Urothelium cell line (cell line): ENCODE data around the gene TMC1.
"Not testable (repeated sequence)": the region's sequence is repeated elsewhere in the genome, so short reads cannot be mapped to it uniquely, and the experiment has no call there.

Experiments used
- DNase-seq: peaks from one replicate; pipeline ENCODE4 v3.0.0; 2011; ENCODE audit warnings: low spot score, mixed read lengths
- FAIRE-seq: peaks from 2 replicates; lab custom pipeline; 2011; peaks lifted over from hg19 to GRCh38; lab: Jason Lieb, UNC

TMC1 gene

DNA sequence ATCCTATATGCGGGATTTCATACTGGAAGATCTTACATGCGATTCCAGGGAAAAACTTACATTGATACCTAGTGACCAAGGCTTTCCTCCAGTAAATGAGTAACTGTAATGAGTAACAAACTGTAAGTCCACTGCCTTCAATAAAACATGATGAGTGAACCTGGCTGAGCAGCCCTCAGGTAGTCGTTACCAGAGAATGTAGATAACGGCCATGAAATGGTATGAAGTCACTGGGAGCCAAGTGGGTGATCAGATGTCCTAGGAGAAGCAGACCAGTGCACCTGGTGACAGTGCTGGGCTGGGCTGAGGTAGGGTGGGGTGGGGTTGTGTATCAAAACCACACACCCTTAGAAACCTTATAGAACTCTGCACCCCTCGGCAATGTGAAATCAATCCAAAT lies 227.9 kb downstream of the TMC1 start:
- FAIRE-seq = no peak
- DNase-seq = no peak

DNA sequence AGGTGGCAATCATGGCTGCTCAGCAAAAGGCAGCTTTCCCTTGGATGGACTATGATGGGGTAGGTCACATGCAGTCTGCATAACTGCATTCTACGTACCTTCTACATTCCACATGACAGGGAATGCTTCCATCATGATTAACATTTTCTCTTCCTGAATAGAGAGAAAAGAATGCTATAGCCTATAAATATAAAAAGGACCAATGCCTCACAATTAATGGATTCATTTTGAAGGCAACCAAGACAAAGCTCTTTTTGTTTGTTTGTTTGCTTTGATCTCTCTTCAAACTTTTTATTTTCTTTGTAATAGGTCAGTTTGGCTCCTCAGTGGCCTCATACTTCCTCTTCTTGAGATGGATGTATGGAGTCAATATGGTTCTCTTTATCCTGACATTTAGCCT lies 230.1 kb downstream of the TMC1 start:
- no peak for DNase-seq
- FAIRE-seq = no peak

DNA sequence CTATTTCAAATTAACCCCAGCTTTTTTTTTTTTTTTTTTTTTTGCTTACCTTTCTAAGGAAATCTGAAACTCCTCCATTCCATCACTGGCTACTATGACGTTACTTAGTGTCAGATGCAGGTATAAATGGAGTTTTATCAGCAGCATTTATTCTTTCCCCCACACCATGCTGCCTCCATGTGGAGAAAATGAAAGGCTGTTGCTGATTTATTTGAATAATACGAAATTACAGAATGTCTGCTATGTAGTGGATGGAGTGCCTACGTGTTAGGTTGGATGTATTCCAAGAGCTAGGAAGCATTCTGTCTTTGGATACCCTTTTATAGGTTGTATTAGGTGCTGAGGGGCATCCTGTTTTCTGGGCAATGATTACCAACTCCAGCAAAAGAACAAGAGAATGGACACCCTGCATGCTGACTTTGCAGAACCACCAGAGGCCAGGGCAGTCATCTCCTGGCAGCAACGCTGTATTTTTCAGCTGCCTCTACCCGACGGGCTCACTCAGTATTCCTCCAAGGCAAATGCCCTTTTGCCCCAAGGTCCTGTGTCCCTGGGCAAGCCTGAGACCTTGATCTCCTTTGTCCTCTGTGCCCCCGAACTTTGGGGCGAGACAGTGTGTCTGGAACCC lies 232.0 kb downstream of the TMC1 start:
- DNase-seq = no peak
- no peak for FAIRE-seq

DNA sequence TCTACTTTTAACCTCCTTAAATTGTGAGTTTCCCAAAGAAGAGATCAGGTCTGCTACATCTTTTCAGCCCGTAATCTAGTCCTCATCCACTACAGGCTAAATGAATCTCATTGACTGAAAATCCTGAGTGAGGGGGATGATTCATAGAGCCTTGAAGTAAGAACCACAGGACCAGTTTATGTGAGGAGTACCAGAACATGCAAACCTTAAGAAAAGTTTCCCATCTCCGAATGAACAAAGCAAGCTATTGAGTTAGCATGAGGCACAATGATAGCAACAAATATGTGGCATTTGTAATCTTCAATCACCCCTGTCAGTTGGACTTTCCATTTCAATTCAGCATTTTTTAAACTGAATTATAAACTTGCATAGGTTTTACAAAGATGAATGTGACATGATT lies 234.4 kb downstream of the TMC1 start:
- FAIRE-seq (no peak), DNase-seq (no peak)

DNA sequence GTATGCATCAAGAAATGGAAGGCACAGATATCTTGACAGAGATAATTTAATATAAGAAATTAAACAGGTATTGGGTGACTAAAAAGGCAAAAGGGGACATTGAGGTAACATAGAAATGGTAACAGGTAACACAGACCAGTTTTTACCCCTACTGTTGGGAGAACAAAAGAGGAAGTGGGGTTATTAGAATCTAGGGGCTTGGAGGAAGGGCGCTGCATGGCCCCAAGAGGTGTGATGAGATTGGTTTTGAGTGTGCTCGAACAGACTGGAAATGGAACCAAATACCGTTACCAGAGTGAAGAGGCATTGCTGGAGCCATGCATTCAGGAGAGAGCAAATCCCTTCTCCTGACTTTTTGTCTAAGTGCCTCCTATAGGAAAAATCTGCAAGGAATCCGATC lies 237.5 kb downstream of the TMC1 start:
- DNase-seq (no peak), FAIRE-seq (no peak)

DNA sequence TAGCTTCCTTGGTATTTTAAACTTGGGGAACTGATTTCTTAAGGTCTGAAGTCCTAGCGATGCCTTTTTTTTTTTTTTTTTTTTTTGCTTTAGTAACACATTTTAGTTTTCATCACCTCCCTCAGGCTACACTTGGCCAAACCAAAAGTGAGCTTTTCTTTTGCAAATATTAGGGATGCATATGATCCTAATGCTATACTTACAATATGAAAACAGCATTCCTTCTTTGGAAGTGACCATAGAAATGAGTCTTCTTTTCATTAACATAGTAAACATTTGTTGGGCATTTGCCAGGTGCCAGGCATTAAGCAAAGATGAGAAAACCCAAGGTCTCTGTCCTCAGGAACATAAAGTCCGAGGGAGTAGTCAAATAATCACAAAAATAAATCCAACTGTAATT lies 241.6 kb downstream of the TMC1 start:
- FAIRE-seq (no peak), DNase-seq (no peak)

DNA sequence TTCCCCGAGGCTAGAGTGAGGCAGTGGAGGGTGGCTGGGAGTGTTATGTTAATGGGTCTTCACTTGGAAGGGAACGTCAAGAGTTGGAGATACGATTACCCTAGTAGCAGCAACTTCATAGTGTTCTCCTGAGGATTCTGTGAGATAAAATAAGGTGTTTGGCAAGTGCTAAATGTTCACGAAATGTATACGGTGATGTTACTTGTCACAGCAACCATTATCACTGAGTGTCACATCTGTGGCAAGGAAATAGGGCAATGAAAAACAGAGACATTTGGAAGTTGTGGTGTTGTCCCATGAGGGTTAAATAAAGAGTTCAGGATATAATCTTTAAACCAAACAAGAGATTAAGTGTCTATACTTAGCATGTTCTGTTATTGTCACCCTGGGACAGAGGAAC lies 248.1 kb downstream of the TMC1 start:
- FAIRE-seq (no peak), DNase-seq (no peak)

DNA sequence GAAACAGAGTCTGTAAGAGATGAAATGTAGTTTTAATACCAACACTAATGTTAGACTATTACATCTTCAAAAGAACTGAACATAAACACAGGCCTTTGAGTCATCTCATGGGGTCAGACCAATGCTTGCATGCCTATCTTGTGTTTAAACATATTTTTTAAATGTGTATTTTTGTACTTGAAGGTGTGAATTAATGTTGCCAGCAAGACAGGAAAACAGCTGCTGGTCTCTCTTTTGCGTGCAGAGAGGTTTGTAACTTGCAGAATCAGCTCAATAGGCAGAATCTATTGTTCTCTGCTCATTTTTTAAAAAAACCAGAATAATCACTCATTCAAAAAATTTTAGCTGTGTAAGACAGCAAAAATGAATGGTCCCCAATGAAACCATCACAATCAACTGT lies 251.3 kb downstream of the TMC1 start:
- FAIRE-seq (no peak), DNase-seq (no peak)

DNA sequence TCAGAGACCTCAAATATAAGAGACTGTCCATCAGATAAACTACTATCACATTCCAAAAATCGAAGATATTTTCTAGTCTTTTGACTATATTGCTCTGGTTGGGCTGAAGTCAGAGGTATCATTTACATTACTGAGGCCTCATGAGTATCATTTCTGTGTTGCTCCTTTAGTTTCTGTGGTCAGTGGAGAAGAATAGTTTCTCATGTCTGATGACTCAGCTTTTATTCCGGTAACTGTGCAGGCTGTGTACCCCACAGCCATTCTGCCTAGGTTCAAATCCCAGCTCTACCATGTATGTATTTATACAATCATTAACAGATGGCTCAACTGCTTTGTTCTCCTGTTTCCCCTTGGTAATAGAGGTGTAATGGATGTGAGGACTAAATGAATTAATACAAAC lies 252.2 kb downstream of the TMC1 start:
- no peak for DNase-seq
- no peak for FAIRE-seq

DNA sequence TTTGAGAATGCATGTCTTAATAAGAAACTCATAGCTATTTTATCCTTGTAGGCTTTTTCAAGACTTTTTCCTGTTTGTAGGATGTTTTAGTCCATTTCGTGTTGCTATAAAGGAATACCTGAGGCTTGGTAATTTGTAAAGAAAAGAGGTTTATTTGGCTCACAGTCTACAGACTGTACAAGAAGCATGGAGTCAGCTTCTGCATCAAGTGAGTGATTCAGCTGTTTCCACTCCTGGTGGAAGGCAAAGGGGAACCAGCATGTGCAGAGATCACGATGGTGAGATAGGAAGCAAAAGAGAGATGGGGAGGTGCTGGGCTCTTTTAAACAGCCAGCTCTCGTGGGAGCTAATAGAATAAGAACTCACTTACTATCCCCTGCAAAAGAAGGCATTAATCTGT lies 254.2 kb downstream of the TMC1 start:
- DNase-seq (no peak), FAIRE-seq (no peak)

DNA sequence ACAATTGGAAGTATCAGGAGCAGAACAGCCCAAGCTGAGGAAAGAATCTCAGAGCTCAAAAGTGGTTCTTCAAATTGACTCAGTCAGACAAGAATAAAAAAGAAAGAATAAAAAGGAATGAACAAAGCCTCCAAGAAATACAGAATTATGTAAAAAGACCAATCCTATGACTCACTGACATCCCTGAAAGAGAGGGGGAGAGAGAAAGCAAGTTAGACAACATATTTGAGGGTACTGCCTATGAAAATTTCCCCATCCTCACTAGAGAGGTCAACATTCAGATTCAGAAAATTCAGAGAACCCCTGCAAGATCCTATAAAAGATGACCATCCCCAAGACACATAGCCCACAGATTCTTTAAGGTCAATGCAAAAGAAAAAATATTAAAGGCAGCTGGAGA lies 258.2 kb downstream of the TMC1 start:
- FAIRE-seq = no peak
- DNase-seq = no peak

DNA sequence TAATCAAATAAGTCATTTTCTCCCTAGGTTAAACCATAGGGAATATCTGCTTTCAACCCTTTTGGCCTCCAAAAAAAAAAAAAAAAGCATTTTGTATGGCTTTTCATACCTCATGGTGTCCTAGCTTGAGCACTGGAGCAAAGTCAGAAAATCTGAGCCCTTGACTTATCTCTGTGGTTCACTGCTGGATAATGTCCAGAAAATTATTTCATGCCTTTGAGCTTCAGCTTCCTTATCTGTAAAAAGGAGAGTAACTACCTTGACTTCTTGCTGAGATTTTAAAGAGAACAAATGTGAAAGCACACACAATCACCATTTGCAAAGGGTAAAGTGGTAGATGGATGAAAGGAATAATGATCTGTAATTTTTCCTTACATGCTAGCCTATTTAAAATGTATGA lies 265.5 kb downstream of the TMC1 start:
- DNase-seq = no peak

DNA sequence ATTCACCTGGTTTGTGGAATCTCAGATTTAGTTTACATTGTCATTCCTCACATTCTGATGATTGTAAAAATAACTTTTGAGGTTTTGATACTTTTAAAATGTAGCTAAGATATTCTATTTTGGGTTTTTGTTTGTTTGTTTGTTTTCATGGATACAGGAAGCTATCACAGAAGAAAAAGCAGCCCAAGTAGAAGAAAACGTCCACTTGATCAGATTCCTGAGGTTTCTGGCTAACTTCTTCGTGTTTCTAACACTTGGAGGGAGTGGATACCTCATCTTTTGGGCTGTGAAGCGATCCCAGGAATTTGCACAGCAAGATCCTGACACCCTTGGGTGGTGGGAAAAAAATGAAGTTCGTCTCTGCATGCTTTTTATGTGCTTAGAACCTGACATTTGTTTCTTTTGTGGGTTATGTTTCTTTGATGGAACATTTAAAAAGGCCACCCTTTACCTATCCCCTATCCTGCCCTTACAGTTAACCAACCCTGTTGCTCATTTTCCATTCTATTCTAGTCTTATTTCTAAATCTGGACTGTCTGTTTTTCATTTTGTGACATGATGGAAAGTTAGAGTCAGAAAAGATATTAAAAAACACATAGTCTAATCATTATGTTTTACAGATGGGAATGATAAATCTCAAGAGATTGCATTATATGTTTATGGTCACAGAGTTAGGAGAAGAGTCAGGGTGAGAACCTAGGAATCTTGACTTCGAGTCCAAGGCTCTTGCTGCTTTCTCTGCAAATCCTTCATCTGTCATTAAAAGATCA lies 267.7 kb downstream of the TMC1 start:
- DNase-seq = no peak
- FAIRE-seq = no peak

More for the DNA sequence above, 265.5 kb downstream of the TMC1 start:
- FAIRE-seq = no peak

DNA sequence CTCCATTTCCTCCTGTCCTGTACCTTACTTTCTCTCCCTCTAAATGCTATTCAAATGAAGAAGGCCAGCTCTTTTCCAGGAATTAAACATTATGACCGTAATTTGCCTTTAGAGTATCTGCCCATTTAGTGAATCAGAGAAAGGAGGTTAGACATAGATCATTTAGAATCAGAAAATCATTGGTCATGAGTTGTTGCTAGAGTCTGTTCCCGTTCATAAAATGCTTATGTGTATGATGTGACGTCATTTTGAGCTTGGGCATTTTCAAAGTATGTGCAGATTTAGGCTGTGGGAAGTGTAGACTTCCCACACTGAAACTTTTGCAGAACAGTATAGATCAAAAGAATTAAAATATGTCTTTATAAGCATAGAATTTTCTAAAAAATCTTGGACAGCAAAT lies 268.5 kb downstream of the TMC1 start:
- FAIRE-seq (no peak), DNase-seq (no peak)

DNA sequence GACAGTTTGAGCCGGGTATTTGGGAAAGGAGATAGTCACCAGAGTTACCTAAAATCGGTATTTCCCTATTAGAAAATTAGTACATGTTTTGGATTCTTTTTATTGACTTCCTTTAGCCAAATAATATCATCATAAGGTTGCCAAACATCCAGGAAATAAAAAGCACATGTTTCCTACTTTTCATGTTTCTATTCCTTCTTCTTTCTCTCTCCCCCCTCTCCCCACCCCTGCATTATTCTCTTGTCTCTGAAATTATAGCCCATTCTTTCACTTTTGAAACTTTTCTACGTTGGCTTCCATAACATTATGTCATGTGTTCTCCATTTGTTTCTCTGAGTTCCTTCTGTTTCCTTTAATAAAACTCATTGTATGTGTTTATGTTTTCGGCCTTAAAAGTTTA lies 269.6 kb downstream of the TMC1 start:
- FAIRE-seq = no peak

DNA sequence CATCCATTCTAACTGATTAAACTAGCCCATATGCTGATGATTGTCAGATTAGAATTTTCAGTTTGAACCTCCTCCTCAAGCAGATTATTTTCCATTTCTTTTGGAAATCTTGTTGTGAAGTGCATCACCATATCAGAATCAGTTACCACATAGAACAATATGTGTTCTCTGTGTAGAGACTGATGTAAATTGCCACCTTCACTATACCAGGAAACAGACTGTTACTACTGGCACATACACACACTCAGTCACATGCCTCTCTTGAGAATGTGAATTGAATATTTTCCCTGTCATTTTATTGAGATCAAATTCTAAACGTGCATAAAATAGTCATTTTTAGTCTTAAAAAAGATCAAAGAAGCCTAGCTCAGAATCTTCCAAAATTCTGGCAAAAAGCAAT lies 270.0 kb downstream of the TMC1 start:
- FAIRE-seq = peak; percentile 5
- no peak for DNase-seq

More for the DNA sequence above, 269.6 kb downstream of the TMC1 start:
- no peak for DNase-seq

DNA sequence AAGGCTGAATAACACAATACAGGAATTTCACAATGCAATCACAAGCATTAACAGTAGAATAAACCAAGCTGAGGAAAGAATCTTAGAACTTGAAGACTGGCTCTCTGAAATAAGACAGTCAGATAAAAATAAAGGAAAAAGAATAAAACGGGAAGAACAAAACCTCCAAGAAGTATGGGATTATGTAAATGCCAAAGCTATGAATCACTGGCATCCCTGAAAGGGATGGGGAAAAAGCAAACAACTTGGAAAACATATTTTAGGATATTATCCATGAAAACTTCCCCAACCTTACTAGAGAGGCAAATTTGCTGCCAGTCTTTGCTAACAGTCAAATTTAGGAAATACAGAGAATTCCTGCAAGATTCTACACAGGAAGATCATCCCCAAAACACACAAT lies 273.5 kb downstream of the TMC1 start:
- DNase-seq (no peak), FAIRE-seq (no peak)

DNA sequence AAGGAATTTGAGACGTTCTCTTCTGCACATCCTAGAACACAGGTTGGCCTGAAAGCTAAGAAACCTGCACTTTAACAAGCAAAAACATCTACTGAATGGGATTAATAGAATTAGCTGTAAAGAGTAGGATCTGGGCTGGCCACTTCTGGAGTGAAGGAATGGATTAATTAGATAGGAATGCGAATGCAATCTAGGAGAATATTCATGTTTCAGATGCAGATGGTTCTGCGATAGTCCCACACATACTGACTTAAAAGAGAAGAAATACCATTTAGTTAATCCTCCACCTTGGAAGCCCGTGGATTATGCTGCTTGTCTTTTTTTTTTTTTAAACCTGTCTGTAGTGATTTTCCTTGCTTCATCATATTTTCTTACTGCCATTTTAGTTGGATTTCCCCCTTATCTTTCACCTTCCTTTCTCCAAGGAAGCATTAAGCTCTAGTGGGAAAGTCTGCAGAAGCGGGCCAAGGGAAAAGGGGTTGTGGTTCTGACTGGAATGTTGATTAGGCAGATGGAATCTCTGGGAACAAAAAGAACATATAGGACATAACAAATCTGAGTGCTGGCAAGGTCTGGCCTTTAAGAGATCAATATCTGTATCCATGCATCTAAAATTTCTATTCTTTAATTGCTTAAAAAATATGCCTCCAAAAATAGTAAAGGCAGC lies 279.1 kb downstream of the TMC1 start:
- FAIRE-seq = no peak
- no peak for DNase-seq

DNA sequence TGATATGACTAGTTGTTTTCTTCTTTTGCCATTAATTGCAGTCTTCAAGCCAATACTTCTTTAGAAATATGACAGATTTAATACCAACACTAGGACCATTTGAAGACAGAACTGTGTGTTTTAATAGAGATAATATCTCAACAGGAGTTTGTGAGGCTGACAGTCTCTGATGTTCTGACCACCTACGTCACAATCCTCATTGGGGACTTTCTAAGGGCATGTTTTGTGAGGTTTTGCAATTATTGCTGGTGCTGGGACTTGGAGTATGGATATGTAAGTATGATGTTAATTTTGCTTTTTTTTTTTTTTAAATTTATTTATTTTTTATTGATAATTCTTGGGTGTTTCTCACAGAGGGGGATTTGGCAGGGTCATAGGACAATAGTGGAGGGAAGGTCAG lies 283.8 kb downstream of the TMC1 start:
- DNase-seq (no peak), FAIRE-seq (no peak)

DNA sequence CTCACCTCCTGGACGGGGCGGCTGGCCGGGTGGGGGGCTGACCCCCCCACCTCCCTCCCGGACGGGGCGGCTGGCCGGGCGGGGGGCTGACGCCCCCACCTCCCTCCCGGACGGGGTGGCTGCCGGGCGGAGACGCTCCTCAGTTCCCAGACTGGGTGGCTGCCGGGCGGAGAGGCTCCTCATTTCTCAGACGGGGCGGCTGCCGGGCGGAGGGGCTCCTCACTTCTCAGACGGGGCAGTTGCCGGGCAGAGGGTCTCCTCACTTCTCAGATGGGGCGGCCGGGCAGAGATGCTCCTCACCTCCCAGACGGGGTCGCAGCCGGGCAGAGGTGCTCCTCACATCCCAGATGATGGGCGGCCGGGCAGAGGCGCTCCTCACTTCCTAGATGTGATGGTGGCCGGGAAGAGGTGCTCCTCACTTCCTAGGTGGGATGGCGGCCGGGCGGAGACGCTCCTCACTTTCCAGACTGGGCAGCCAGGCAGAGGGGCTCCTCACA lies 285.0 kb downstream of the TMC1 start:
- FAIRE-seq, DNase-seq: not testable (repeated sequence)

DNA sequence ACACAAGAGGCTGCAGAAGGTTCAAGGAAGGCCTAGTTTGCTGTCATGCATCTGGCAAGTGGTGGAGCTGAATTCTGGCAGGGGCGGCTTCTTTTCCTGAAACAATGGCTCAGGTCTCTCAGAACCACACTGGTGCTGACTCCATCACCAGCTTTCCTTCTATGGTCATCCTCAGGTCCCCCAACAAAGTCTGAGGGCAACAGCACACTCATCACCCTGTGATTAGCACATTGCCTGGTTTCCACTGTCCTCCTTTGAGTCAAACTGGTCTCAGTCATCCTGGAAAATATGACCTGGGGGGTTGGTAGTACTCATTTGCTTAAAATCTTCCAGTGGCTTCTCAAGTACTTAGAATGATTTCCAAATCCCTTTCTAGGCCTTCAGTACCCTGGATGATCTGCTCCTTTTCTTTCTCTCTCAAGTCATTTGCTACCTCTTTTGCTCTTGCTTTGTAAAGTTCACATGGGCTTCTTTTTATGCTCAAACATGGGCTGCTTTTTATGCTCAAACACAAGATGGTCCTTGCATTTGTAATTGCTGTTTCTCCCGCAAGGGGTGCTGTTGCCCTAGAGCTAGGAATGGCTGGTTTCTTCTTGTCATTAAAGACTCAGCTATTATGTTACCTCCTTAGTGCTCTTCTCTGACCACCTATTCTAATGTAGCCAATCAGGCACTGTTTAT lies 286.5 kb downstream of the TMC1 start:
- FAIRE-seq (no peak), DNase-seq (no peak)

DNA sequence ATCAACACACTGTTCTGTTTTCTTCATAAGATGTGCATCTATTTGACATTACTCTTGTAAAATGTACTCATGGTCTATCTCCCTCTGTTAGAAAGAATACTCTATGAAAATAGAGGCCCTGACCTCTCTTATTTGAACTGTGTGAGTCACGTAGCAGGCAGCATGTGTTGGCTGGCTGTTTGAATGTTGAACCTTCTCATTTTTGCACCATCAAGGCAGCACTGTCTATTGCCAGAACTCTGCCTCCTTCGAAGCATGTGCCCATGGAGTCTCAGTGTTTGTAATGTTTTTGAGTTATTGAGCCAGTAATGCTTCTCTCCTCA lies 287.0 kb downstream of the TMC1 start:
- FAIRE-seq (no peak), DNase-seq (no peak)
